GM21381 (cell line): Measurements from ENCODE around the gene PCP4L1.
"Not testable (repeated sequence)": the region's sequence is repeated elsewhere in the genome, so short reads cannot be mapped to it uniquely, and the experiment has no call there.

ENCODE experiments used
- ATAC-seq: cut with Tn5 transposase; IDR thresholded peaks from one replicate; pipeline ENCODE4 v1.9.1; 2021; ENCODE audit warnings: mild to moderate bottlenecking, moderate library complexity; ENCODE audit not compliant: unreplicated experiment

PCP4L1 gene

DNA sequence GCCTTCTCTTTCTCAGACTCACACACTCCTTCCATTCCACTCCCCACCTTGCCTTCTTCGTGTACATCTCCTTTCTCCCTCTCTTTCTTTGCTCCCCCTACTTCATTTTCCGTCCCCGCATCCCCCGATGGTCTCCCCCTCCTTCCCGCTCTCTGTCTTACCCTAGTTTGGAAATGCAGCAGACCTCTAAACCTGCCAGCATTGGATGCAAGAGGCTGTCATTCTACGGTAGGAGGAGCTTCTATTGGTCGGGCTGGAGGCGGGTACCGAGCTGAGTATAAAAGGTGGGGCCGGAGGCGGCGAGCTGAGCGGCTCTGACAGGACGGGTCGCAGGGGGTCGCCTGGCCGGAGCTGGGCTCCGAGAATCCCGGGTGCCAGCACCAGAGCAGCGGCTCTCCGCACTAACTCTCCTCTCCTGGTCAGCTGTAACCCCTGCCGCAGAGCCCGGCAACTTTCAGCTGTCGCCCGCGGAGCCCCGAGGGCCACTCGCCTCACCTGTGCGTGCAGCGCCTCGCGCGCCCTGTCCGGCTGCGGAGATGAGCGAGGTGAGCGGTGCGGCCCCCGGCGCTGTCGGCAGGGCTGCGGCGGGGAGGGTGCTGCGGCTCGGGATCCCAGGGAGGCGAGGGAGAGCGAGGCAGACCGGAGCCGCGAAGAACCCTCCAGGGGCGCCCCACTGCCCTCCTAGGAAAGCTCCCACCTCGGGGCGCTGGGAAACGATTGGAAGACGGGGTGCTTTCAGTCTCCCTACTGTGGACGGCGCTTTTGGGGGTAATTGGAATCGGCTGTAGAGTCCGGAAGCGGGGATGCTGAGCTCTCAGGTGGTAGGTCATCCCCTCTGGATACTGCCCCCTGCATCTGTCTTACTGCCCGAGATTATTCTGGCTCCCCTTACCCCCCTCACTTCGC lies at the start of gene PCP4L1:
Gene PCP4L1 (plus strand): TSS at position 307 of the 906 bp plus-strand sequence. CDS start 230 bp downstream, at position 537.
- ATAC-seq = no peak

DNA sequence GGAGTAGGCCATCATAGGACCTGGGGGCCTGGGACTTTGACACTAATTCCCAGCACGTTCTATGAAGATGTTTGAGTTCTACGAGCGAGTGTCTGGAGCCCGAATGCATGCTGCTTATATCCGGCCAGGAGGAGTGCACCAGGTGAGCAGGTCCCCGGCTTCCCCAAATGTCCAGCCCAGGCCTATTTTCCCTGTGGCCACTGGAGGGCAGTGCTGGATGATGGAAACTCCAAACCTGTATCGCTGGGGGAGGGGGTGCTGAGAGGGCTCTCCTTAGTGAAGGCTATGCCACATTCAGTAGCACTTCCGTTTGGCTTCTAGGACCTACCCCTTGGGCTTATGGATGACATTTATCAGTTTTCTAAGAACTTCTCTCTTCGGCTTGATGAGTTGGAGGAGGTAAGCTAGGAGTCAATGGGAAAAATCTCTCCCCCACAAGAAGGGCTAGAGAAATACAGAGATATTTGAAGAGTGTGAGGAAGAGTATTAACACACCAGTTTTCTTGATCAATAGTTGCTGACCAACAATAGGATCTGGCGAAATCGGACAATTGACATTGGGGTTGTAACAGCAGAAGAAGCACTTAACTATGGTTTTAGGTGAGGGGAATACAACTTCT lies 48.6 kb upstream of the PCP4L1 start:
- ATAC-seq = no peak

DNA sequence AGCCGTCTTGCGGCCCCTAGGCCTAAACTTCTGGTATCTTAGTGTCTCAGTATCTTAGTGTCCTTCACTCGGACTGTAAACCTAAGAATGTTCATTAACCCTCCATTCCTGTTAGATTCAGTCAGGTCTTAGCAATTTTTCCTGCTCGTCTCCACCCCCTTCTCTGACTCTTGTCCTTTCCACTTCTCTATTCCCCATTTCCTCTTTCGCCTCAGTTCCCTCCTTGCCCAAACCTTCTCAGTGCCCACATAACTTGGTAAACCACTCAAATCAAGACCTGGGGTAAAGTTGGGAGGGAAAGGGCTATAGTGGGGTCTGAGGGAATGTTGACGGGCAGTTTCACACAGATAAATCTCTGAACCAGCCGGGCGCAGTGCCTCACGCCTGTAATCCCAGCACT lies 44.2 kb upstream of the PCP4L1 start:
- ATAC-seq = no peak

DNA sequence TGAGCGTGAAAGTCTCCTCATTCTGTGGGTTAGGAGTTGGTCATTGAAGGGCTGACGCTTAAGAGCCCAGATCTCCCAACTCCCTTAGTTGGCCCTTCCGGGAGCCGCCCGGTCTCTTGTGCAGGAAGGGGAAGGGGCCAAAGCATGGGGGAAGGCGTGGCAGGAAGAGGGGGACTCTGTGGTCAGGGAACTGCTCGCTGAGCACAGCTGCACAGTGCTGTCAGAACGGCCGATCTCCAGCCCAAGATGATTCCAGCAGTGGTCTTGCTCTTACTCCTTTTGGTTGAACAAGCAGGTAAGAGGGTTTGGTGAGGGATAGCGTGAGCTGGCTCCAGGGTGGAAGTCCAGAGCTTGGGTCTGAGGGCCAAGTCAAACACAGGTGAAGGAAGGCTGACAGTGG lies 43.5 kb upstream of the PCP4L1 start, which contains the start of gene FCER1G:
Gene FCER1G (plus strand): TSS at position 220 of the 400 bp plus-strand sequence. CDS start 27 bp downstream, at position 247.
- ATAC-seq = no peak

DNA sequence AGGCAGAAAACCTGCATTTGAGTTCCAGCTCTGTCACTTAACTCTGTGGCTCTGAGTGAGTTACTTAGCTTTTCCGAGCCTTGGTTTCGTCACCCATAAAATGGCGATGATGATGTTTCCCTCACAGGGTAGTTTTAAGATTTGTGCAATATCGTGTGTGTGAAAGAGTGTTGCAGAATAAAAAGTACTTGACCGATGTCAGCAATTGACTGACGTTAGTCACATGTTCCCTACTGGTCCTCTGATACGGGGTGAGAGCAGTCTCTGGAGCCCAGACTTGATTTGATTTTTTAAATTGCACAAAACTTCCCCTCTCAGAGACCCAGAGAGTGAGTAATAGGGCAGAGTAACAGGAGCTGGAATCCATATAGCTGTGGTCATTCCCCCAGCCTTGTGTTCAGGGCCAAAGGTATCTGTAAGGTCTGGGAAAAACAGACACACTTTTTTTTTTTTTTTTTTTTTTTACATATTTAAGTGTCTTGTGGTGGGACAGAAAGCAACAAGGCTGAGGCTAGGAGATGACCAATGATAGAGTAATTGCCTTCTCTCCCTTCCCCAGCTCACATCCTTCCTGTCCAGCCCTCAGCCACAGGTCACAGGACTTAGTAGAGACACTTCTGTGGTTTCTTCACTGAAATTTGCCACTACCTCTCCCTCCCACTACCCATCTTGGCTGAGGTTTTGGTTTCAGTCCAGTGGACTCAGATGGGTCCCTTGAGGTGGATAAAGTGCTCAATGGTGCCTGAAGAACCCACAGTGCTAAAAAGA lies 41.4 kb upstream of the PCP4L1 start:
- ATAC-seq = peak; percentile 92

DNA sequence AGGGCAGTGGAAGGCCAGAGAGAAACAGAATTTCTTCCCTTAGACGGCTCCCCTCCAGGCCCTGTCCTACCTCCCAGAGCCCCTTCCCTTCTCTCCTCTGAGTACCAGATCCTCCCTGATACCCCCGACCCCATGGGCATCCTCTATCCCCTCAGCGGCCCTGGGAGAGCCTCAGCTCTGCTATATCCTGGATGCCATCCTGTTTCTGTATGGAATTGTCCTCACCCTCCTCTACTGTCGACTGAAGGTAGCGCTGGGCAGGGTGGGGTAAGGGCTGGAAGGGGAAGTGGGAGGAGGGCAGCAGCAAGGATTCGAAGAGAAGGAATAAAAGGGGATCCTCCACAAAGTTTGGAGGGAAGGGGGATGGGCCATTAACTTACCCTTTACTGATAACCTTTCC lies 40.7 kb upstream of the PCP4L1 start:
- no peak for ATAC-seq

DNA sequence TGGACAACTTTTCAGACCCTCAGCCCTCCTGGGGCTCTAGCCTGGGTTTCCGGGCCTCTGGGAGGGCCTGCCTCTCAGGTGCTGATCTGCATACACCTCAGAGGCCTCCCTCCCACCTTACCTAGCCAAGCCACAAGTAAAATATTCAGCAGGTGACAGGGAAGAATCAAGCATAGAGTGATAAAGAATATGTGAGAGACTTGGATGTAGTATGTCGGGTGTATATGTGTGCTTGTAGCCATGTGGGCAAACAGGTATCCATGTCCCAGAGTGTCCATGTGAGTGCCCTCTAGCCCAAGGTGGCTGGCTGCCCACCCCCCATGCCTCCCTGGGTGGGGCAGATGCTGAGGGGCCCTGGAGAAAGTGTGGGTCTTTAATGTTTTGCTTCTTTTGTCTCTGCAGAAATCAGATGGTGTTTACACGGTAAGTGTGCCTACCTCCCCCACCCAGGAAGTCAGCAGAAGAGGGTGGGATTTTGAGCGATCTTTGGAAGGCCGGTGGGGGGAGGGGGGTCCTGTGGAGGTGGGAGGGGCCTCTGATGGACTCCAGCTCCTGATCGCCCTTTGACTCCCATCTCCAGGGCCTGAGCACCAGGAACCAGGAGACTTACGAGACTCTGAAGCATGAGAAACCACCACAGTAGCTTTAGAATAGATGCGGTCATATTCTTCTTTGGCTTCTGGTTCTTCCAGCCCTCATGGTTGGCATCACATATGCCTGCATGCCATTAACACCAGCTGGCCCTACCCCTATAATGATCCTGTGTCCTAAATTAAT lies 40.1 kb upstream of the PCP4L1 start:
- no peak for ATAC-seq

DNA sequence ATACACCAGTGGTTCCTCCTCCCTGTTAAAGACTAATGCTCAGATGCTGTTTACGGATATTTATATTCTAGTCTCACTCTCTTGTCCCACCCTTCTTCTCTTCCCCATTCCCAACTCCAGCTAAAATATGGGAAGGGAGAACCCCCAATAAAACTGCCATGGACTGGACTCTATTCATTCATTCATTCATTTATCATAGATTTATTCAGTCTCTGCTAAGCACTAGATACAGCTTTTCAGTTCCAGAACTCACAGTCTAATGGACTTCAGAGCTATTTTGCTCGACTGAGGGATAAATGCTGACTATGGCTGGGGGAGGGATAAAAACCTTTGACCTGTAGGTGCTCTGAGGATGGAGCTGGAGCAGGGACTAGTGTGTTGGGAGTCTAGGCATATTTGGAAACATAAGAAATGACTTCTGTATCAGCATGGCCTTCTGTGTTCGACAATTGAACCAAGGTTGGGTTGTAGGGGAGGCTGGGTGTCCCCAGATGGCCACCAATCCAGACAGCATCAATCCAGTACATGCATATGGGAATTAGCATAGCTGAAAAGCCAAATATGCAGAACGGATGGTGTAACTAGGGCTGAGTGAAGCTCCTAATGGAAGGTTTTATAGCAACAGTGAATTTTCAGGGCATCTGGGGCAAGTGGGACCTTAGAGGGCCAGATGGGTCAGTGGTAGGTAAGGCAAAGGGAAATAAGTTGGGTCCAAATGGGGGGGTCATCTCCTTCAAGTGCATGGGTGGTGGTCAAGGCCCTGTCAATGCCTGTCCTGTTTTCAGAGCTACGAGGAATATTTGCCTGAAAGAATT lies 39.3 kb upstream of the PCP4L1 start:
- ATAC-seq = no peak

DNA sequence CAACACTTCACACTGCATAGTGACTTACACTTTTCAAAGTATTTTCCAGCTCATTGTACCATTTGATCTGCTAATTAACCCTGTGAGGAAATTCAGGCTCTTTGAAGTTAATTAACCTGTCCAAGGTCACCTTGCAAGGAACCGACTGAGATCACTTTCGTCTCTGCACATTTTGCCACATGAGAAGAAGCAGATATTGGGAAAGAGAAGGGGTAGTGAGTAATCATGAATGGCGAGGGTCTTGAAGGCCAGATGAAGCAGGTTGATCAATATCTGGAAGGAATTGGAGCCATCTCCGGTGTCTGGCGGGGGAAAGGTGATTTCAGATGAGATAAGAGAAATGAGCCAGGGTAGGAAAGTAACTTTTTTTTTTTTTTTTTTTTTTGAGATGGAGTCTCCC lies 38.5 kb upstream of the PCP4L1 start:
- no peak for ATAC-seq

DNA sequence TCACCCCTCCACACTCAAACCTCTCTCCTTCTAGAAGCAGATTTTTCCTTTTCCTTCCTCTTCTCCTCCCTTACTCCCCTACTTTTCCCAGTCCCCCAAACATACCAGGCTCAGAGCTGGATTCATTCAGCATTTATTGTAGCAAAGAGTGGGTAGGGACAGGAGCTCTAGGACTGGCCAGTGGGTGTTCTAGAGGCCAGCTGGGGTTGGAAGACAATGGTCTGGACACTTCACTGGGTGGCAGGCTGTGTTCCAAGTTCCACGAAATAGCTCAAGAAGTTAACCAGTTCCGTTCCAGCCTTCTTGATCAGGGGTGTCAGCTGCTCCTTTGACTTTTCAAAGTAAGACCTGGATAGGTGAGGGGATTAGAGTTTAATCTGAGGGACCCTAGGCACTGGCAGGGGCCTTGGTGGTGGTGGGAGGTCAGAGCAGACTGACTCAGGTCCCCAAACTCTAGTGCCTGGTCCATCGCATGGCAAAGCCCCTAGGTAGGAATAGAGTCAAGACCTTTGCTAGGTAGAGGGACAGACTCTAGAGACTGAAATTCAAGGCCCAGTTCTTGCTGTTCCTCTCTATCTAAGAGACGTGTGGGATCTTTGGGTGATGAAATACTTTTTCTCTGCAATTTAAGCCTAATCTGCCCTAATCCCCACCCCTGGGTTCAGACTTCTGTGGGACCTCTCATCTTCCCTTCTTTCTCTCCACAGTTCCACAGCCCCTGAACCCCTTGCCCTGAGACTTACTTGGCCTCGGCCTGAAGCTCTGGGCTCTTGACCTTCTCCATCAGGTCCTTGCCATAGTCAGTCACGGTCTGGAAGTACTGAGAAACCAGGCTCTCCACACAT lies 36.1 kb upstream of the PCP4L1 start:
- ATAC-seq = no peak

DNA sequence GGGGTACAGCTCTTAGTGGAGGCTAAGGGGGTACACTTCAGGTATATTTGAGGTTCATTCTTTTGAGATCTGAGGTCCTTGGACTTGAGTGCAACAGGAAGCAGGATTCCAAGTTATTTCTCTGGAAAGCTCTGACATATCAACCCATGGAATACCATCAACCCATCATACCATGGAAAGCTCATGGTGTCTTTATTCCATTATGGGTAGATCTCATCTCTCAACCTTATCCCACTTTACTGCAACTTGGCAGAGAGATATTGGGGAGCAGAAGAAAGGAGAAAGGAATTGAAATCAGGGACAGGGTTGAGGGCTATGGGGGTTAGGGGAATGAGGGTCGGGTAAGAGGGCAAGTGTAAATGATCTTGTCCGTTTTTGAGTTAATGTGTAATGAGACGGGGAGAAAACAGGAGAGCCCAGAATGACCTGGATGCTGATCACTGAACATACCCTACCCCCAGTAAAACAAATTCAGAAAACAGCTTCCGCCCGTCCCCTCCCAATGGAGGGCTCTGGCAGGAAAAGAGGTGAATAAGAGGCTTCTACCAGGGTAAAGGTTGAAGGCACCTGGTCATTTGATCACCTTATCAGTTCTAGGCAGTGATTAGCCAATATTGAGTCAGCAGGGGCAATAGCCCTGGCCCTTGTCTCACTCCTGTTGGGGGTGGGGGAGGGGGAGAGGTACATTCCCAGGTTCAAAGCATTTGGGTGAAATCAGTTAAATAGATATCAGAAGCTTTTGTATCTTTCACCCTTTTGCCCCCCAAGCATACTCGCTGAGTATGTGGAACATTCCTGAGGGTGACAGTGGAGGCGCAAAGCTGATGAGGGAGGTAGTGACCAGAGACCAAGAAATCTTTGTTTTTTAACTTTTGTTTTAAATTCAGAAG lies 34.5 kb upstream of the PCP4L1 start:
- no peak for ATAC-seq

DNA sequence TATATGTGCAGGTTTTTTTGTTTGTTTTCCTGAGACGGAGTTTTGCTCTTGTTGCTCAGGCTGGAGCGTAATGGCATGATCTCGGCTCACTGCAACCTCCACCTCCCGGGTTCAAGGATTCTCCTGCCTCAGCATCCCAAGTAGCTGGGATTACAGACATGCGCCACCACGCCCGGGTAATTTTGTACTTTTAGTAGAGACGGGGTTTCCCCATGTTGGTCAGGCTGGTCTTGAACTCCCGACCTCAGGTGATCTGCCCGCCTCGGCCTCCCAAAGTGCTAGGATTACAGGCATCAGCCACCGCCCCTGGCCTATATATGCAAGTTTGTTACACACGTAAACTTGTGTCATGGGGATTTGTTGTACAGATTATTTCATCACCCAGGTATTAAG lies 33.9 kb upstream of the PCP4L1 start:
- ATAC-seq = not testable (repeated sequence)

DNA sequence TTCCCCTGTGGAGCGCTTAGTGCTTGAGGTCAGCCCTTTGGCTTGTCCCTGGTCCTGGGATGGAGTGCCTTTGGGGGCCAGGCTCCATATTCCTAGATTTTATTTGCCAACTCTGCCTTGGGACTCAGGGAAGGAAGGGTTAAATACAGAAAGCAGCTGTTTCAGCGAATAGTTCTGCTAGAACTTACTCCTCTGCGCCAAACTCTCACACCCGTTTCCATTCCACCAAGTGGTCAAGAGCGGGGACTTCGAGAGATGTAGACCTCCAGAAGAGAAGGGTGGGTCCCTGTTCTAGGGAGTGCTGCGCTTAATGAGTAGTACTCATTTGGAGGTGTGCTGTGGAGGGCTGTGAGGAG lies 33.4 kb upstream of the PCP4L1 start:
- ATAC-seq = no peak

DNA sequence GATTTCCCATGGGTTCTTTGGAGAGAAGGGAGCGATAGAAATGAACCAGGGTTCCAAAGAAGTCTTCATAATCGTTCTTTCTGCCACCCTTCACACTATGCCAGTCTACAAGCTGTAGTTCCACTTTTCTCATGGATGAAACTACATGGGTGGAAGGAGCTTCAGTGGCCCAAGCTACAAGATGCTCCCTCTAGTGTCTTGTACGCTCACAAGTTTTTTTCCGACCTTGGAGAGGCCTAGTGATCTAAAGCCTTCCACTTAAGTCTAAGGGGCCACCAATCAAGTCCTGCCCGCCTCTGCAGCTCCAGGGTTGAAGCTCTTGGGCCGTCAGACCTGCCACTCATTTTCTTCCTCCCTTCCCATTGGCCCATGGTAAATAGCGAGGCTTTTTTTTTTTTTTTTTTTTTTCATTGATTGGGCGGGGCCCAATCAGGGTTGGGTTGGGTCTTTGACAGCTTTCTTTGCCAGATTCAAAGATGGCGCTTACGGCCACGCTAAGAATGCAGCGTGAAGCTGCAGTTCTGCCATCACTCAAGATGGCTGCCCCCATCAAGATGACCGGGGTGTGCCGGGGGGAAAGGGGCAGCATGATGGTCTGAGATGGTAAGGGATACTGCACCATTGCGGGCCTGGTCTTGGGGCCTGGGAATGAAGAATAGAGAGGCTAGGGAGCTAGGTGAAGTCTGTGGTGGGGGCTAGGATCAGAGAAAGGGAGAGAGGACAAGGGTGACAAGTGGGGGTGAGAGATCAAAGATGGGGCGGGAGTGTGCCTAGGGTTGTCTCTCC lies 32.8 kb upstream of the PCP4L1 start, which contains the start of gene TOMM40L:
Gene TOMM40L (plus strand): TSS at position 527 of the 786 bp plus-strand sequence. CDS start 430 bp downstream, outside the sequence.
- peak; percentile 93 for ATAC-seq

DNA sequence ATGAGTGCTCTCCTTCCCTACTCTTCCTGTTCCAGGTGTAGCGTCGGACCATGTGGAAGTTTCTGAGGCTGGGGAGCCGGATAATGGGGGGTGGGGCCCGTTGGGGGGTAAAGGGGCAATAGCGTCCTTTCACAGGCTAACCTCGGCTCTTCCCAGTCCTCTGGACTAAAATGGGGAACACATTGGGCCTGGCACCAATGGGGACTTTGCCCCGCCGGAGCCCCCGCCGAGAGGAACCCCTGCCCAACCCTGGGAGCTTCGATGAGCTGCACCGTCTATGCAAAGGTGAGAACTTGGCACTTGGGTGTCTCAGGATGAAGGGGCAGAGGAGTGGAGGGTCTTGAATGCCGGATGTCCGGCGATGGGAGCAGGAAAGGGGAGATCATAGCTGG lies 32.2 kb upstream of the PCP4L1 start:
- ATAC-seq = no peak

DNA sequence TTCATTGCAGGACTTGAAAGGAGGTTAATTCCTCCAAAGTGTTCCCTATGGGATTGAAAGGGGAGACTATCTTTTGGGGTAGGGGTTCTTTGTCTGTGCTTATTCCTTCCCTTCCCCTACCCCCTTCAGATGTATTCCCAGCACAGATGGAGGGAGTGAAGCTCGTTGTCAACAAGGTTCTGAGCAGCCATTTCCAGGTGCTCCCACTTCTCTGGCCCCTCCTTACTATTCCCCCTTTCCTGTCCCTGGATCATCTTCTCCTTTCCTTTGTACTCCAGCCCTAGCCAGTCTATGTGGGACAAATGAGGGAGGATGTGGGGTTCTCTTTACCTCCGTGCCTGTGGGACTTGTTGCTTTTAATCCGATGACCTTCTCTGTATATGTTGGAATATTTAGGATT lies 31.8 kb upstream of the PCP4L1 start:
- no peak for ATAC-seq

DNA sequence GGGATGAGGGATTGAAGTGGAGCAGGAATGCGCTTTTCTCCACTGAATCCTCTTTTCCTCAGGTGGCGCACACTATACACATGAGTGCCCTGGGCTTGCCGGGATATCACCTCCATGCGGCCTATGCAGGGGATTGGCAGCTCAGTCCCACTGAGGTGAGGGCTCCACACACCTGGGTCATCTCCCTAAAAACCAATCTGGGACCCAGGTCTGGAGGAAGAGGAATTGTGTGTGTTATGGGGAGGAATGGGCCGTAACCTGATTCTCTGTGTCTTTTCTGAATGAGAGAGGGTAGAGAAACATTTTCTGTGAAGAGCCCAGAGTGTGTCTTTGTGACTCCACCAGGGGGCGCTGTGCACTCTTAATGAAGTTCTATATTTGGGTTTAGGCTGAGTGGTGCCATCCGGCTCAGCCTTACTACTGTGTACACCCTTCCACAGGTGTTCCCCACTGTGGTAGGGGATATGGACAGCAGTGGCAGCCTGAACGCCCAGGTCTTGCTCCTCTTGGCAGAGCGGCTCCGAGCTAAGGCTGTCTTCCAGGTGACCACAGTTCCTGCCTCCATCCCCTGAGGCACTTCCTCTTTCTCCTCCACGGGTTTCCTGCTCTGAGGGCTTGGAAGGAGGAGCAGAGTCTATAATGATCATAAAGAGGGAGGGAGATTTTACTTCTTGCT lies 31.2 kb upstream of the PCP4L1 start:
- no peak for ATAC-seq
